WTC11 (cell line): ENCODE measurements around the gene IFT122. TPM values are rescaled to one million over a fixed set of nuclear protein-coding genes. Genes with fewer than 3 reads are reported as not detected.

Source experiments
- ATAC-seq: fragments of 200-7000 bp; cut with Tn5 transposase; 2 replicates; pipeline ENCODE4 v1.10.0; 2021; ENCODE audit warnings: mild to moderate bottlenecking, moderate library complexity
- CTCF ChIA-PET: fragments of 300-600 bp; sonication (Branson Sonifier 250); formaldehyde crosslinking; loops from one replicate; lab custom pipeline; 2021; ENCODE audit warnings: antibody characterized with exemption; lab: Charles Lee
- POLR2A ChIA-PET: fragments of 350-600 bp; sonication (Branson Sonifier 250); formaldehyde crosslinking; loops from one replicate; lab custom pipeline; 2021; ENCODE audit warnings: antibody characterized with exemption; lab: Charles Lee
- DNase-seq: peaks from one replicate; pipeline ENCODE4 v3.0.0; 2021; ENCODE audit warnings: low spot score
- H3K27ac Mint-ChIP-seq: 2 replicates; pipeline ENCODE4 v1.8.0; 2021; ENCODE audit warnings: mixed read lengths
- H3K27me3 Mint-ChIP-seq: 2 replicates; pipeline ENCODE4 v1.8.0; 2021; ENCODE audit warnings: low read depth, mild to moderate bottlenecking, moderate library complexity, mixed read lengths
- H3K36me3 Mint-ChIP-seq: 2 replicates; pipeline ENCODE4 v1.8.0; 2021; ENCODE audit warnings: mixed read lengths
- H3K4me1 Mint-ChIP-seq: 2 replicates; pipeline ENCODE4 v1.8.0; 2022; ENCODE audit warnings: mixed read lengths
- H3K4me3 Mint-ChIP-seq: 2 replicates; pipeline ENCODE4 v1.8.0; 2021; ENCODE audit warnings: mild to moderate bottlenecking, moderate library complexity, mixed read lengths
- H3K9me3 Mint-ChIP-seq: 2 replicates; pipeline ENCODE4 v1.8.0; 2021; ENCODE audit warnings: mixed read lengths
- E2F1 ChIP-seq: sonication (generic); formaldehyde crosslinking; IDR thresholded peaks from 2 replicates; pipeline ENCODE4 v1.8.0; 2022; ENCODE audit warnings: mild to moderate bottlenecking, missing genetic modification reagents
- E2F4 ChIP-seq: sonication (generic); formaldehyde crosslinking; IDR thresholded peaks from 2 replicates; pipeline ENCODE4 v1.8.1; 2022; ENCODE audit warnings: low read depth, mild to moderate bottlenecking, moderate library complexity, missing genetic modification reagents, borderline replicate concordance
- FOXJ3 ChIP-seq: sonication (generic); formaldehyde crosslinking; IDR thresholded peaks from 2 replicates; pipeline ENCODE4 v1.9.0; 2021; ENCODE audit warnings: missing genetic modification reagents, mild to moderate bottlenecking, borderline replicate concordance
- MLX ChIP-seq: sonication (generic); formaldehyde crosslinking; IDR thresholded peaks from 2 replicates; pipeline ENCODE4 v1.8.1; 2023; ENCODE audit warnings: mild to moderate bottlenecking, missing genetic modification reagents, moderate library complexity
- PRDM15 ChIP-seq: sonication (generic); formaldehyde crosslinking; IDR thresholded peaks from 2 replicates; pipeline ENCODE4 v1.8.0; 2022; ENCODE audit warnings: missing genetic modification reagents
- PREB ChIP-seq: sonication (generic); formaldehyde crosslinking; IDR thresholded peaks from 2 replicates; pipeline ENCODE4 v1.8.1; 2022; ENCODE audit warnings: mild to moderate bottlenecking, missing genetic modification reagents, moderate library complexity, borderline replicate concordance
- RORB ChIP-seq: fragments of 250-450 bp; sonication (Bioruptor Pico); IDR thresholded peaks from 2 replicates; pipeline ENCODE4 v1.9.0; 2021; ENCODE audit warnings: mild to moderate bottlenecking
- STAT6 ChIP-seq: sonication (generic); formaldehyde crosslinking; conservative IDR thresholded peaks from 2 replicates; pipeline ENCODE4 v1.8.1; 2023; ENCODE audit warnings: mild to moderate bottlenecking, low read depth, missing genetic modification reagents, moderate library complexity
- TP53 ChIP-seq: sonication (generic); formaldehyde crosslinking; IDR thresholded peaks from 2 replicates; pipeline ENCODE4 v1.8.1; 2023; ENCODE audit warnings: mild to moderate bottlenecking, missing genetic modification reagents
- ZNF263 ChIP-seq: sonication (generic); formaldehyde crosslinking; IDR thresholded peaks from 2 replicates; pipeline ENCODE4 v1.8.1; 2022; ENCODE audit warnings: low read depth, mild to moderate bottlenecking, moderate library complexity, missing genetic modification reagents
- ZNF396 ChIP-seq: fragments of 250-450 bp; sonication (Bioruptor Pico); IDR thresholded peaks from 2 replicates; pipeline ENCODE4 v1.8.0; 2021; ENCODE audit warnings: mild to moderate bottlenecking, moderate library complexity, borderline replicate concordance
- total RNA-seq: library from RNA; stranded (reverse); gene quantifications from 3 replicates; pipeline ENCODE4 v1.2.3, GENCODE V29; 2021

IFT122 gene
- total RNA-seq, 1 experiment from 2014 or later, result 22.8 TPM

- no peak for TF ChIP-seq E2F1 (CRISPR knock-in tag)
- no peak for TF ChIP-seq MLX (CRISPR knock-in tag)
- TF ChIP-seq E2F4 (CRISPR knock-in tag), result no peak
- no peak for TF ChIP-seq PRDM15 (CRISPR knock-in tag)
Measured at GRCh38 chr3:129542747-129543146, 102.7 kb downstream of the IFT122 start (continued).

- ATAC-seq (peak; percentile 31; the same call in 1 of the 2 replicates), DNase-seq (no peak)
- CTCF ChIA-PET, result interaction anchor here (0.8 to 0.9 kb wide), 2 partner anchors 53 to 160 kb away, joined by 3 to 4 read pairs; no protein-coding TSS in a partner anchor
- H3K4me3 Mint-ChIP-seq, result no peak within 1 kb of the TSS
- no peak within 1 kb of the TSS for H3K27ac Mint-ChIP-seq
- H3K27me3 Mint-ChIP-seq, result no peaks in the 10 kb centered on the region
- TF ChIP-seq PREB (CRISPR knock-in tag), result no peak
- TF ChIP-seq ZNF396 (CRISPR knock-in tag), result no peak
- TF ChIP-seq FOXJ3 (CRISPR knock-in tag), result no peak
- TF ChIP-seq MLX (CRISPR knock-in tag), result no peak
- peak; percentile 63; the same call in 1 of the 2 replicates for TF ChIP-seq ZNF263 (CRISPR knock-in tag)
- TF ChIP-seq TP53 (CRISPR knock-in tag), result no peak
- no peak for TF ChIP-seq STAT6 (CRISPR knock-in tag)
- no peak for TF ChIP-seq RORB (CRISPR knock-in tag)
- TF ChIP-seq, all 79 proteins: peak for 1
- peaks cover 14% of the 10 kb centered on the region for H3K4me1 Mint-ChIP-seq
- POLR2A ChIA-PET, result interaction anchor here (1.4 kb wide), 1 partner anchor 15 kb away, joined by 3 read pairs; the partner anchor contains the start of gene RHO
- peaks cover 5% of the 10 kb centered on the region for H3K9me3 Mint-ChIP-seq
- H3K36me3 Mint-ChIP-seq, result no peaks in the 10 kb centered on the region
Measured at GRCh38 chr3:129543156-129543790, 103.2 kb downstream of the IFT122 start, which contains the start of gene H1-8. H1-8 (plus strand) TSS chr3:129543175; CDS start chr3:129543219, 44 bp downstream.
